WI38 (cell line): ENCODE measurements around the gene TRH.

Source experiments
- H3K4me3 ChIP-seq: 2 replicates; pipeline ENCODE4 v1.5.1; 2011; ENCODE audit warnings: low read depth, mild to moderate bottlenecking, control low read depth, low read length
- CTCF ChIP-seq: IDR thresholded peaks from 2 replicates; pipeline ENCODE4 v1.5.1; 2012; ENCODE audit warnings: low read depth, mild to moderate bottlenecking, control low read depth, low read length

The TRH gene

GRCh38 chr3:129962600-129962999, 11.9 kb upstream of the TRH start:
- TF ChIP-seq CTCF: no peak
- H3K4me3 ChIP-seq: no peak overlapping the region

- H3K4me3 ChIP-seq: no peak overlapping the region
- no peak for TF ChIP-seq CTCF
Measured at GRCh38 chr3:129965937-129966336, 8.6 kb upstream of the TRH start.

GRCh38 chr3:129966876-129967275, 7.6 kb upstream of the TRH start:
- no peak for TF ChIP-seq CTCF
- H3K4me3 ChIP-seq: no peak overlapping the region

- H3K4me3 ChIP-seq: no peak overlapping the region
- no peak for TF ChIP-seq CTCF
Measured at GRCh38 chr3:129967761-129968160, 6.8 kb upstream of the TRH start.

- TF ChIP-seq CTCF: no peak
- no peak overlapping the region for H3K4me3 ChIP-seq
Measured at GRCh38 chr3:129971351-129972052, 3.0 kb upstream of the TRH start.

GRCh38 chr3:129972301-129972700, 2.2 kb upstream of the TRH start:
- H3K4me3 ChIP-seq: no peak overlapping the region
- no peak for TF ChIP-seq CTCF

GRCh38 chr3:129973853-129974563, 512 bp upstream of the TRH start:
- H3K4me3 ChIP-seq: no peak overlapping the region
- TF ChIP-seq CTCF: no peak
